ENCODE measurements around the gene INAFM1. TPM values are rescaled to one million over a fixed set of nuclear protein-coding genes. Genes with fewer than 3 reads are reported as not detected.

Gene INAFM1
- total RNA-seq, 1 donor from 2014 or later = 16.7 TPM

DNA sequence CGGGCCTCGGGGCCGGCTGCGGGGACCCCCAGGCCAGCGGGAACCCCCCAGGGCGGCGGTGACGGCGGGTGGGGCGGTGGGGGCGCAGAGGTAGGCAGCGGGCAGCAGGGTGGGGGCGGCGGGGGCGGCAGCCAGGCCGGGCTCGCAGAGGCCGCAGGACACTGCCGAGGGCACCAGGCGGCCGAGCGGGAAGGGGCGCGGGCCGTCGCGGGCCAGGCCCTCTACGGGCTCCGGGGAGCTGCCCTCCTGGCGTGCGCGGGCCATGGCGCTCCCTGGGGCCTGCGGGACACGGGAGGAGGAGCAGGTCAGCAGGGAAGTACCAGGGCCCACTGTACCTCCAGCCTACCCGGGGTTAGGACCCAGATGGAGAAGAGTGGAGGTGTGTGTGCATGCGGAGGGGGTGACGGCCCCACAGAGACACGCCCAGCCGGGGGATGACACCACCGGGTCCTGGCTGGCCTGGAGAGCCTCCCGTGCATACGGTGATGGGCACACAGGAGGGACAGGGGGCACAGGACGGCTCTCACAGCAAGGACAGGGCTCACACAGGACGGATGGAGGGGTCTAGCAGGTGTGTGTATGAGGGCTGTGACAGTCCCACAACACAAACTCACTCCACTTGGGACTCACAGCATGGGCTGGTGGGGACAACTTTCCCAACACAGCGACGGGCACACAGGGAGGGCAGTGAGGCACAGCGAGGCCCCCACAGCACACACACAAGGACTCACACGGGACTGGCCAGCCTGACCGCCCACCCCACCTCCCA lies 46.3 kb upstream of the INAFM1 start:
- Mint-ChIP-seq H3K9me3 (ENCODE audit: unreplicated experiment) (no peaks in the 10 kb centered on the region), H3K36me3 (ENCODE audit: unreplicated experiment) (no peaks in the 10 kb centered on the region), H3K27ac (ENCODE audit: unreplicated experiment) (no peak overlapping the region), H3K4me1 (ENCODE audit: unreplicated experiment) (peaks cover 35% of the 10 kb centered on the region), H3K27me3 (ENCODE audit: unreplicated experiment) (no peaks in the 10 kb centered on the region), H3K4me3 (ENCODE audit: unreplicated experiment) (no peak overlapping the region)
- TF ChIP-seq CTCF (IDR thresholded peaks at IDR 0.05) = no peak
- DNase-seq (ENCODE audit: extremely low spot score, unreplicated experiment) = no peak

DNA sequence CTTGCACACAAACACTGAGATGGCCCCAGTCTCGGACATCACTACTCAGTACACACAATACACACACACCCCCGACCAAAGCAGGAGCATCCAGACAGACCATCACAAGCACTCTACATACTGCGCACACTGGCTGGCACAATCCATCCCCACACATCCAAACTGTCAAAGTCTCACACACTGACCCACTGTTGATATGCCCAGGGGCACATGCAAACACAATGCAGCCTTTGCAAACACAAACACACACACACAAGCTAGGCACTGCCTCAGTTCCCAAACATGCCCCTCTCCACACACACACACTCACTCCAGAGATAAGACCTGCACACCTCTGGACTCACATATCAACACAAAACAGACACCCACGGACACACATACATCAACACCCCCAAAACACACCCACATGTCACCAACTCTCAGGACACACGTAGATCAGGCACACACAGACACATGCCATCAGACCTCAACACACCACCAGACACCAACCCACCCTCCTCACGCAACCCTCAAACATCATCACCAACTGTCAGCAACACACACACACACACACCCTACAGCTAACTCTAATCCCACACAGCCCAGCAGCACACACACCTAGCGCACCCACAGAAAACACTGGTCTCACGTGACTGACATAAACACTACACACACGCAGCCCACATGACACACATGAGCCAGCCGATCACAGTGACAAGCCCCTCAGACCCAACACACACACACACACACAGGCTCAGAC lies 45.6 kb upstream of the INAFM1 start:
- no peaks in the 10 kb centered on the region for H3K9me3 Mint-ChIP-seq (ENCODE audit: unreplicated experiment)
- TF ChIP-seq CTCF (IDR thresholded peaks at IDR 0.05) = no peak
- H3K36me3 Mint-ChIP-seq (ENCODE audit: unreplicated experiment) = no peaks in the 10 kb centered on the region
- H3K27me3 Mint-ChIP-seq (ENCODE audit: unreplicated experiment) = no peaks in the 10 kb centered on the region
- no peak for DNase-seq (ENCODE audit: extremely low spot score, unreplicated experiment)
- no peak overlapping the region for H3K27ac Mint-ChIP-seq (ENCODE audit: unreplicated experiment)
- no peak overlapping the region for H3K4me3 Mint-ChIP-seq (ENCODE audit: unreplicated experiment)
- H3K4me1 Mint-ChIP-seq (ENCODE audit: unreplicated experiment) = peaks cover 35% of the 10 kb centered on the region

DNA sequence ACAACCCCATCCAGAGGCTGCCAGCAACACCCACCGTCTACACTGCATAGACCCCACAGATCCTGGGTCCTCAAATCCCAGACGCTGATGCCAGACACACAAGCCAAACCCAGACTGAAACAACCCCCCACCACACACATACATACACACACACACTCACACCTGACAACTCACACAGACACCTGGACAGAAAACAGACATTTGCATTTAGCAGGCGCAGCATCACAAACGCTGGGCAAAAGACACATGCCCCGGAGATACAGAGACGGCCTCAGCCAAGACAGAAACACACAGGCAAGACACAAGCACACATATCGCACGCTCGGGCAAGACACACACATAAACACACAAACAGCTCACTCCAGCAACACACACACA lies 45.0 kb upstream of the INAFM1 start:
- Mint-ChIP-seq H3K4me1 (ENCODE audit: unreplicated experiment) (peaks cover 35% of the 10 kb centered on the region), H3K4me3 (ENCODE audit: unreplicated experiment) (no peak overlapping the region), H3K36me3 (ENCODE audit: unreplicated experiment) (no peaks in the 10 kb centered on the region), H3K27me3 (ENCODE audit: unreplicated experiment) (no peaks in the 10 kb centered on the region), H3K27ac (ENCODE audit: unreplicated experiment) (no peak overlapping the region), H3K9me3 (ENCODE audit: unreplicated experiment) (no peaks in the 10 kb centered on the region)
- no peak for TF ChIP-seq CTCF (IDR thresholded peaks at IDR 0.05)
- DNase-seq (ENCODE audit: extremely low spot score, unreplicated experiment) = no peak

GRCh38 chr19:47230054-47230920 lies 44.4 kb upstream of the INAFM1 start:
- no peaks in the 10 kb centered on the region for H3K27me3 Mint-ChIP-seq (ENCODE audit: unreplicated experiment)
- peak overlapping the region; percentile 55 for H3K4me3 Mint-ChIP-seq (ENCODE audit: unreplicated experiment)
- TF ChIP-seq CTCF (IDR thresholded peaks at IDR 0.05) = peak; percentile 89
- no peaks in the 10 kb centered on the region for H3K36me3 Mint-ChIP-seq (ENCODE audit: unreplicated experiment)
- DNase-seq (ENCODE audit: extremely low spot score, unreplicated experiment) = peak; percentile 92
- H3K9me3 Mint-ChIP-seq (ENCODE audit: unreplicated experiment) = no peaks in the 10 kb centered on the region
- peaks cover 34% of the 10 kb centered on the region for H3K4me1 Mint-ChIP-seq (ENCODE audit: unreplicated experiment)
- no peak overlapping the region for H3K27ac Mint-ChIP-seq (ENCODE audit: unreplicated experiment)

GRCh38 chr19:47230921-47231214 lies 43.8 kb upstream of the INAFM1 start, which contains the start of gene BBC3:
TSS of gene BBC3 (minus strand) at chr19:47231199. CDS start at chr19:47228431, 2,768 bp downstream.
- Mint-ChIP-seq H3K27me3 (ENCODE audit: unreplicated experiment) (no peaks in the 10 kb centered on the region), H3K4me3 (ENCODE audit: unreplicated experiment) (peak within 1 kb of the TSS; percentile 67), H3K36me3 (ENCODE audit: unreplicated experiment) (no peaks in the 10 kb centered on the region), H3K4me1 (ENCODE audit: unreplicated experiment) (peaks cover 29% of the 10 kb centered on the region), H3K27ac (ENCODE audit: unreplicated experiment) (peak within 1 kb of the TSS; percentile 93), H3K9me3 (ENCODE audit: unreplicated experiment) (no peaks in the 10 kb centered on the region)
- TF ChIP-seq CTCF (IDR thresholded peaks at IDR 0.05) = no peak
- no peak for DNase-seq (ENCODE audit: extremely low spot score, unreplicated experiment)

Measured in osteocyte (in vitro differentiated cells).